Mucosa of descending colon (tissue), 3 donors: Measurements from ENCODE around the gene GRIN2C. TPM values are rescaled to one million over a fixed set of nuclear protein-coding genes. Genes with fewer than 3 reads are reported as not detected.

ENCODE experiments used
- ATAC-seq: fragments of 200-7000 bp; cut with Tn5 transposase; one replicate; pipeline ENCODE4 v1.9.1; 2020; ENCODE audit warnings: mild to moderate bottlenecking, moderate library complexity
- DNase-seq, 3 donors: peaks; one replicate each; pipeline ENCODE4 v3.0.0-alpha.2; 2020
- H3K36me3 ChIP-seq: fragments of 200-600 bp; one replicate; pipeline ENCODE4 v1.8.0; 2021; ENCODE audit warnings: low read depth, mild to moderate bottlenecking
- H3K4me1 ChIP-seq: fragments of 200-600 bp; one replicate; pipeline ENCODE4 v1.8.0; 2021; ENCODE audit warnings: low read depth, mild to moderate bottlenecking
- H3K4me3 ChIP-seq: fragments of 200-600 bp; one replicate; pipeline ENCODE4 v1.8.0; 2021; ENCODE audit warnings: mild to moderate bottlenecking
- H3K9me3 ChIP-seq: fragments of 200-600 bp; one replicate; pipeline ENCODE4 v1.8.0; 2021; ENCODE audit warnings: mild to moderate bottlenecking
- intact Hi-C, 2 donors: fragments of 100-400 bp; cut with DNase I in 1 of 2; cut with micrococcal nuclease in 1 of 2; formaldehyde crosslinking; loops; one replicate each; pipeline versions ENCODE4 v1.11.0 to v1.11.1; 2022; cut with DNase I, micrococcal nuclease
- total RNA-seq, 3 donors: library from RNA; stranded (reverse); fragmentation: NEBNext Ultra II Directional in 2 of 3; extraction: Animal tissue kit (Norgen Biotek cat#: 25700) in 2 of 3; gene quantifications; one replicate each; pipeline versions ENCODE4 v1.2.1 to v1.2.4, GENCODE V29; 2021 to 2023
- TF ChIP-seq, protein P1 (sequence below): fragments of 200-600 bp; IDR thresholded peaks from one replicate; pipeline ENCODE4 v1.8.0; 2022; ENCODE audit warnings: antibody characterized with exemption, mild to moderate bottlenecking
- donor health status: DM: no; HTN: no; CAD: no; lungs with moderate emphysema.
- donor health status: DM: no; HTN: no; CAD: no.
- donor health status: DM: no; HTN: yes; CAD: no.

GRIN2C gene
- total RNA-seq, 3 donors from 2014 or later, result 0.35 to 1.4 (median 0.55) TPM

DNA sequence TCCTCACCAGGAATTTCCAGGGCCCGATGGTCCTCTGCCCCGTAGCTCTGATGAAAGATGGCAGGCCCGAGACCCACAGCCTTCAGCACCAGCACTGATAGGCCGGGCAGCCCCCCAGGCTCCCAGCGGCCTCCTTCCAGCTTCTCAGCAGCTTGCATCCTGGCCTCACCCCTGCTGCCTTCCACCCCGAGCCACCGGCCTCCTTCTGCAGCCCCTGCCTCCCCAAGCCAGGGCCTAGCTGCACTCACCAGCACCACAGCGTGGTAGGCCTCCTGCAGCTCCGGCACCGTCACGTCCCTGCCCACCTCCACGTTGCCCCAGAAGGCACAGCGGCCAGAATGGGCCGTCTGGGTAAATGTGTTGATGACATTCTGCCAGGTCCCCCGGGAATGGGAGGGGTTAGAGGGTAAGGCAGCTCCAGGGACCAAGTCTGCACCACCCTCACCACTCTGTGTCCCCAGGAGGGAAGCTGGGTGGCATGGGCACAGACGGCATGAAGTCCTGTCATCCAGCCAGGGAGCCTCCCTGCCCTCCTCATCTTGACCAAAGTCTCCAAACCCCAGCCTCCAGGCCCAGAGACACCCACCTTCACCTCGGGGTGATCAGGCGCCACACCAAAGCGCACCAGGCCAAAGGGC is 6.6 kb upstream of the GRIN2C start:
- DNase-seq (peak in 1 of 3 donors; percentile 28), ATAC-seq (no peak)
- Histone ChIP-seq H3K4me3 (no peak overlapping the region), H3K9me3 (no peaks in the 10 kb centered on the region), H3K4me1 (peaks cover 6% of the 10 kb centered on the region), H3K36me3 (no peaks in the 10 kb centered on the region)
- intact Hi-C loops, result no loop called here
- TF ChIP-seq, protein P1, sequence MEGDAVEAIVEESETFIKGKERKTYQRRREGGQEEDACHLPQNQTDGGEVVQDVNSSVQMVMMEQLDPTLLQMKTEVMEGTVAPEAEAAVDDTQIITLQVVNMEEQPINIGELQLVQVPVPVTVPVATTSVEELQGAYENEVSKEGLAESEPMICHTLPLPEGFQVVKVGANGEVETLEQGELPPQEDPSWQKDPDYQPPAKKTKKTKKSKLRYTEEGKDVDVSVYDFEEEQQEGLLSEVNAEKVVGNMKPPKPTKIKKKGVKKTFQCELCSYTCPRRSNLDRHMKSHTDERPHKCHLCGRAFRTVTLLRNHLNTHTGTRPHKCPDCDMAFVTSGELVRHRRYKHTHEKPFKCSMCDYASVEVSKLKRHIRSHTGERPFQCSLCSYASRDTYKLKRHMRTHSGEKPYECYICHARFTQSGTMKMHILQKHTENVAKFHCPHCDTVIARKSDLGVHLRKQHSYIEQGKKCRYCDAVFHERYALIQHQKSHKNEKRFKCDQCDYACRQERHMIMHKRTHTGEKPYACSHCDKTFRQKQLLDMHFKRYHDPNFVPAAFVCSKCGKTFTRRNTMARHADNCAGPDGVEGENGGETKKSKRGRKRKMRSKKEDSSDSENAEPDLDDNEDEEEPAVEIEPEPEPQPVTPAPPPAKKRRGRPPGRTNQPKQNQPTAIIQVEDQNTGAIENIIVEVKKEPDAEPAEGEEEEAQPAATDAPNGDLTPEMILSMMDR, result no peak

DNA sequence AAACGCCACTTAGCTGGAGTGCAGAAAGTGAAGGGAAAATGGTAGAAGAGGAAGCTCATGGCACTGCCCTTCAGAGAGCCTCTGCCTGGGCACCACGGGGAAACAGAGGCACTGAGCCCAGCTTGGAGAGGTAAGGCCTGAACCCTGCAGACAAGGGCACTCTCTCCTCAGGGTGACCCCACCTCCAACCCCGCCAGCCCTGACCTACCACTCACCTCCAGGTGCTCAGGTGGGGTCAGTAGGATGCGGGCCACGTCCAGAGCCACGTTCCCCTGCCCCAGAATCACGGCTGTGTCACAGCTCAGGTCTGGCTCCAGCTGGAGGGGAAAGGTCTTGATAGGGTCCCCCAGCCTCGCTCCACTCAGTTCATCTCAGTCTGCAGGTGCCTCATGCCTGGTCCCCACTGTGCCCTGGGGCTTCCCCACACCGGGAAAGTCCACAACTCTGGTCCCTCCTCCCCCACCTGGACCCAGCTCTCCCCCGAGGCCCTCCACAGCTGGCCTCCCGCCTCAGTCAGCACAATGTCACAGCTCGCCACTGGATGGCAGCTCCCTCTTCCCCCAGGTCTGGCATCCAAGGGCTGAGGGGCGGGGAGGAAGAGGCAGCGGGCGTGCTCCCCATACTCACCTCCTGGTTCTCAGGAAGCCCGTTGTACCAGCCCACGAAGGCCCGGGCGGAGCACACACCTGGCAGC is 6.0 kb upstream of the GRIN2C start:
- H3K4me1 ChIP-seq, result peaks cover 12% of the 10 kb centered on the region
- intact Hi-C loops, result loop anchor here in 1 of 2 donors (2.0 kb wide), 1 partner anchor 75 kb away; no protein-coding TSS in a partner anchor
- no peak for DNase-seq

DNA sequence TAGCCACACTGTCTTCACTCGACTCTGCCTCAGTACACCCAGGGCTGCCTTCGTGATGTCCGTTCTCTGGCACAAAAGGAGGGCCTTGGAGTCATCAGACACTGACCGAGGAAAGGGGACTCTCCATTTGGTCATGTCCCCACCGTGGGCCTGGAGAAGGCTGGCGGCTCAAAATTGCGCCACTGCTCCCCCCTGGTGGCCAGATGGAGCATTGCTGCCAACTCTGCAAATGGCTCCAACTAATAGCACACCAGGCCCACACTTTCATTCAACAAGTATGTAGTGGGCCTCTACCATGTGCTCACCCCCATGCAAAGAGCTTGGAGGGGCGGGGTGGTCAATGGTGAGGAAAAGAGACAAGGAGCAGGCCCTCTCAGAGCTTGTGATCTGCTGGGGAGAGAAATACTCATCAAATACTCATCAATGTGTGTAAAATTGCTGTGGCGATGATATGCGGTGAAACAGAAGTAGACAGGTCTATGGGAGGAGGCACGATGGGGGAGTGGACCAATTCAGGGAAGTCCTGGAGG is 5.2 kb upstream of the GRIN2C start:
- TF ChIP-seq, protein P1, result peak; percentile 92
- peak; percentile 77 for ATAC-seq

More for the DNA sequence above, 6.0 kb upstream of the GRIN2C start:
- TF ChIP-seq, protein P1, result no peak
- Histone ChIP-seq H3K4me3 (no peak overlapping the region), H3K9me3 (no peaks in the 10 kb centered on the region), H3K36me3 (no peaks in the 10 kb centered on the region)
- ATAC-seq, result no peak

DNA sequence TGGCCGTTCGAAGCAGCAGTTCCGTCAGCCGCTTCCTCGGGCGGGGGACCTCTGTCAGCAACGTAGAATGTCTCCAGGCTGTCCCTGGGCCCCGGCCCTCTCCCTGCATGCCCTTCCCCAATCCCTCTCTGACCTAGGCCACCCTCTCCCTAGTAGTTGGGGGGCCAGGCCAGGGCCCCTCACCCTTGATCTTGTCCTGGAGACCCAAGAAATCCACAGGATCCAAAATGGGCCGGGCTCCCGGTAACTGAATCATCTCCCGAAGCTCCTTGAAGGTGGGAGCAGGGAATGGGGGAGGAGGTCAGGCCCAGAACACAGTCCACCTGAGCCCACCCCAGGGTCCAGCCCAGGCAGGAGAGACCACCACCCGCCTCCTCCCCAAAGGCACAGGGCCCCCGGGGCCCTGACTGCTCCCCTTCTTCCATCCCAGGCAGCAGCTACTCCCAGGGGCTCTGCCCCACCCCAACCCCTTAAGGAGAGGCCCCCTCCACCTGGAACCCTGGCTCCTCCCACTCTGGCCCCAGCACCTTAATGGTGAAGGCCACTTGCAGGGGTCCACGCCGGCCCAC is 4.7 kb upstream of the GRIN2C start:
- TF ChIP-seq, protein P1, result no peak
- intact Hi-C loops, result loop anchor here (2.0 to 5.0 kb wide), 3 partner anchors 72 to 122 kb away; no protein-coding TSS in a partner anchor
- Histone ChIP-seq H3K4me1 (peaks cover 20% of the 10 kb centered on the region), H3K9me3 (no peaks in the 10 kb centered on the region), H3K36me3 (no peaks in the 10 kb centered on the region), H3K4me3 (no peak overlapping the region)
- no peak for ATAC-seq
- DNase-seq, result no peak

More for the DNA sequence above, 5.2 kb upstream of the GRIN2C start:
- Histone ChIP-seq H3K4me3 (no peak overlapping the region), H3K4me1 (peaks cover 19% of the 10 kb centered on the region), H3K36me3 (no peaks in the 10 kb centered on the region), H3K9me3 (no peaks in the 10 kb centered on the region)
- peak in 2 of 3 donors; percentile 84 to 87 for DNase-seq
- intact Hi-C loops, result loop anchor here (2.0 to 5.0 kb wide), 3 partner anchors 73 to 123 kb away; no protein-coding TSS in a partner anchor

DNA sequence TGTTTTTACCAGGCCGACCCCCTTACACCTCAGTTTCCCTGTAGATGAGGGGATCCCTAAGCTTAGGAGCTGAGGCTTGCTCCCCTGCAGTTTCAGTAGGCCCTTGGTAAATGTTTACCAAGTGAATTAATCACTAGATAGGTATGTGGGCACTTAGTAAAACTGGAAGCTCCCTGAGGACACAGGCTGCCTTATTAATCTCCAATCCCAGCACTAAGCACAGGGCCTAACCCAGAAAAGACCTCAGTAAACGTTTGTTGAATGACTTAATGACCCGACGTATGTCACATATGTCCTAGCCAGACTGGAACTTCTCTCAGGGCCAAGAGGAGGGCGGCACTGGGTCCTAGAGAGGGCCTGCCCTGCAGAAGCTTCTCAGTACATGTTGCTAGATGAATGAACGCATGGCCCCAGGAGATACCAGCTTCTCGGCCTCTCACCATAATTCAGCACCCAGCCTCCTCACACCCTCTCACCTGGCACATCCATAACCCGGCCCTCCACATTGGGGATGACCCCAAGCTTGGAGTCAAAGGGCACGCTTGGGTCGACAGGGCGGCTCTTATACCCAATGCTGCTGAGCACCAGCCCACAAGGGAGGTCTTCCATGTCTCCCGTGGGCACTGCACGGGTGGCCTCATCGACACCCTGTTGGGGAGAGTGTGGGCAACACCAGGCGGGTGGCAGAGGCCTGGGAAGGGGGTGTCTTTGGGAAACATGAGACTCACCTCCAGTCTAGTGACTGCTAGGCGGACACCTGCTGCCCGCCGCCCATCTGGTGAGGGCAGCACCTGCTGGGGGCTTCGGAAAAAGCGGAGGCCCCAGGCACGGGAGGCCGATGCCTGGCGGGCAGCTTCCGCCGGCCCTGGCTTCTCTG is 4.0 kb upstream of the GRIN2C start:
- ATAC-seq, result no peak
- DNase-seq, result no peak
- intact Hi-C loops, result loop anchor here (2.0 to 5.0 kb wide), 3 partner anchors 71 to 121 kb away; no protein-coding TSS in a partner anchor
- TF ChIP-seq, protein P1, result no peak
- Histone ChIP-seq H3K4me1 (peaks cover 20% of the 10 kb centered on the region), H3K9me3 (no peaks in the 10 kb centered on the region), H3K4me3 (no peak overlapping the region), H3K36me3 (no peaks in the 10 kb centered on the region)
